Activated naive CD8-positive, alpha-beta T cell treated with anti-CD3 and anti-CD28 coated beads, Interleukin-2, amount 50 U/mL, for 24 hours (primary cell): ENCODE results near the gene TAB2.

Source experiments
- ATAC-seq: fragments of 150-1000 bp; cut with Tn5 transposase; one replicate; pipeline ENCODE4 v1.10.0; 2021
- DNase-seq: peaks from one replicate; pipeline ENCODE4 v3.0.0; 2021
- H3K27ac Mint-ChIP-seq: one replicate; pipeline ENCODE4 v1.8.0; 2021; ENCODE audit warnings: mild to moderate bottlenecking, mixed read lengths
- H3K27me3 Mint-ChIP-seq: one replicate; pipeline ENCODE4 v1.8.0; 2021; ENCODE audit warnings: mixed read lengths
- H3K36me3 Mint-ChIP-seq: one replicate; pipeline ENCODE4 v1.8.0; 2021; ENCODE audit warnings: low read depth, mixed read lengths
- H3K4me1 Mint-ChIP-seq: one replicate; pipeline ENCODE4 v1.8.0; 2021; ENCODE audit warnings: mixed read lengths
- H3K4me3 Mint-ChIP-seq: one replicate; pipeline ENCODE4 v1.8.0; 2021; ENCODE audit warnings: mild to moderate bottlenecking, moderate library complexity, mixed read lengths
- H3K9me3 Mint-ChIP-seq: one replicate; pipeline ENCODE4 v1.8.0; 2021; ENCODE audit warnings: mixed read lengths

TAB2 gene

DNA sequence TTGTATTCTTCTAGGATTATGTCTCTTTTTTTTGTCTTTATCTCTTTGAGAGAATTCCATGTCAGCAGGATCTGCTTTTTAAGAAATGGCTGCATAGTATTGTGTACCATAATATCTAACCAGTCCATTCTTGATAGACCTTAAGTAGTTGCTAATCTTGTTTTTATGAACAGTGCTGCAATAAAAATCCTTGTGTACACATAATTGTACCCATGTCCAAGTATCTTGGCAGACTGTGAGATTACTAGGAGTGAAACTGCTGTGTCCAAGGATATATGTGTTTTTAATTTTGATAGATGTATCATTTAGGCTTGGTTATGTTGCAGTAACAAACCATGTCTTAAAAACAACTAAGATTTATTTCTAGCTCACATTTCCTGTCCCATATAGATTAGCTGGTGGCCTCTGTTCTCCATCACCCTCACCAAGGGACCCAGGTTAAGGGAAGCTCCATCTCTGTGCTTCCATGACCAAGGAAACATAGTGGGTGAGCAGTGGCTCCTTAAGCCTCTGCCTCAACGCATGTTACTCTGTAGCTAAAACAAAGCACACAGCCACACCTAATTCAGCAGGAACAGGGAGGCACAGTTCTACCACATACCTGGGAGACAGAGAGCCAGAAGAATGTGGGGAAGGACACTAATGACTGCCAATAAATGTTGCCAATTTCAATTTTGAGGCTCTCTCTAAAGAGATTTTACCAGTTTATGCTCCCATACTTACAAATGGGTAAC lies 70.4 kb downstream of the TAB2 start:
- Mint-ChIP-seq H3K4me1 (peaks cover 64% of the 10 kb centered on the region), H3K27me3 (no peaks in the 10 kb centered on the region), H3K36me3 (peaks cover 88% of the 10 kb centered on the region)

DNA sequence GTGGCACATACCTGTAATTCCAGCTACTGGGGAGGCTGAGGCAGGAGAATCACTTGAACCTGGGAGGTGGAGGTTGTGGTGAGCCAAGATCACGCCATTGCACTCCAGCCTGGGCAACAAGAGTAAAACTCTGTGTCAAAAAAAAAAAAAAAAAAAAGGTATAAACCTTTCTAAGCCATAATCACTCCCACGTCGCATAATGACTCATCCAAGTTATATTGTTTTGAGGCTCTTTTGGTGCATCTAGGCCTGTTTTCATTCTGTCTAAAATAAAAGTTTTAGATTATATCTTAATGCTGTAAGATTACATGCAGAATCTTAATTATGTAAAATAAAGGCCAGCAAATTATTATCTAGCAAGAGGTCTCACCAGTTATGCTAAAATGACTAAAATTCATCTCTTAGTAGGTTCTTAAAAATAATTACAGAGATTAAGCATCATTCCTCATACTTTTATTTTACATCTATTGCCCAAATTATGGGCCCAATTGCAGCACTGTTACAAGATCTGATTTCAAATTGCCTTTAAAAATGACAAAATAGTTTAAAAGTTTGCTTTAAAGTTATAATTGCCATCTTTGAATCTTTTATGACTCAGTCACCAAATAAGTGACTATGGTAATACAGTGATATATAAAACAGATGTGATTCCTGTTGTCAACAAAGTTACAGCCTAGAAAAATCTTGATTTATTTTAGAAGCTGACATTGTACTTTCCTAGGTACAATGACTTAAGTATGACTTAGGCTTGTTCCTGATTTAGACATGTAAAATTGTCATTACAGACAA lies 72.2 kb downstream of the TAB2 start:
- Mint-ChIP-seq H3K27ac (no peak overlapping the region), H3K4me3 (no peak overlapping the region), H3K9me3 (peaks cover 21% of the 10 kb centered on the region), H3K27me3 (no peaks in the 10 kb centered on the region), H3K4me1 (peaks cover 67% of the 10 kb centered on the region), H3K36me3 (peaks cover 84% of the 10 kb centered on the region)
- DNase-seq (no peak), ATAC-seq (no peak)

More for the DNA sequence above, 70.4 kb downstream of the TAB2 start:
- no peak for DNase-seq
- Mint-ChIP-seq H3K27ac (no peak overlapping the region), H3K9me3 (peaks cover 21% of the 10 kb centered on the region), H3K4me3 (no peak overlapping the region)
- no peak for ATAC-seq

DNA sequence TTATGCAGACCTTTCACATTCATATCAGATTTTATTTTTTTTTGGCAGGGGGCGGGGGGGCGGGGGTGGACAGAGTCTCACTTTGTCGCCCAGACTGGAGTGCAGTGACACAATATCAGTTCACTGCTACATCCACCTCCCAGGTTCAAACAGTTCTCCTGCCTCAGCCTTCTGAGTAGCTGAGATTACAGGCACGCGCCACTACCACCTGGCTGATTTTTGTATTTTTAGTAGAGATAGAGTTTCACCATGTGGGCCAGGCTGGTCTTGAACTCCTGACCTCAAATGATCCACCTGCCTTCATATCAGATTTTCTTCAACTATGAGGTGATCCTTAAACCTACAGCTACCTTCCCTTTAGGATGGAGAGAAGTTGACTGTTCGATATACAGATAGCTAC lies 74.6 kb downstream of the TAB2 start:
- Mint-ChIP-seq H3K9me3 (peaks cover 6% of the 10 kb centered on the region), H3K36me3 (peaks cover 83% of the 10 kb centered on the region), H3K4me3 (no peak overlapping the region), H3K27ac (peak overlapping the region; percentile 20), H3K4me1 (peaks cover 67% of the 10 kb centered on the region), H3K27me3 (no peaks in the 10 kb centered on the region)
- no peak for DNase-seq
- ATAC-seq = no peak

DNA sequence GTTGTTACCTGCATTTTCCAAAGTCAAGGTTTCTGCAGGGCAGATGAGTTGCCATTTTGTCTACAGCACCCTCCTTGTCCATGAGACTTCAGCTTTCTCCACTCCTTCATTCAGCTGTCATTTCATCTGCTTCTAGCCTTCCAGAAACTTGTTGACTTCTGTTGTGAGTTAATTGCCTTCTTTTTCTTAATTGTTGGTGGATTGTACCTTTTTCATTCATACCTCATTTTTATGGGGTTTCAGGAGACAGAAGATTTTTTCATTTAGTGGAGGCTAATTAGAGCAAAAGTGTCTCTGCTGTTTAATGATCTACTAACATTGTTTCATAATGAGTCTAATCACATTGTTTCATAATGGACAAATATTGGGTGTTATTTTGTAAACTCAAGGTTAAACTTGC lies 75.0 kb downstream of the TAB2 start:
- DNase-seq = no peak
- Mint-ChIP-seq H3K4me3 (no peak overlapping the region), H3K9me3 (peaks cover 4% of the 10 kb centered on the region), H3K27me3 (no peaks in the 10 kb centered on the region), H3K4me1 (peaks cover 65% of the 10 kb centered on the region), H3K27ac (peak overlapping the region; percentile 13), H3K36me3 (peaks cover 83% of the 10 kb centered on the region)
- no peak for ATAC-seq

DNA sequence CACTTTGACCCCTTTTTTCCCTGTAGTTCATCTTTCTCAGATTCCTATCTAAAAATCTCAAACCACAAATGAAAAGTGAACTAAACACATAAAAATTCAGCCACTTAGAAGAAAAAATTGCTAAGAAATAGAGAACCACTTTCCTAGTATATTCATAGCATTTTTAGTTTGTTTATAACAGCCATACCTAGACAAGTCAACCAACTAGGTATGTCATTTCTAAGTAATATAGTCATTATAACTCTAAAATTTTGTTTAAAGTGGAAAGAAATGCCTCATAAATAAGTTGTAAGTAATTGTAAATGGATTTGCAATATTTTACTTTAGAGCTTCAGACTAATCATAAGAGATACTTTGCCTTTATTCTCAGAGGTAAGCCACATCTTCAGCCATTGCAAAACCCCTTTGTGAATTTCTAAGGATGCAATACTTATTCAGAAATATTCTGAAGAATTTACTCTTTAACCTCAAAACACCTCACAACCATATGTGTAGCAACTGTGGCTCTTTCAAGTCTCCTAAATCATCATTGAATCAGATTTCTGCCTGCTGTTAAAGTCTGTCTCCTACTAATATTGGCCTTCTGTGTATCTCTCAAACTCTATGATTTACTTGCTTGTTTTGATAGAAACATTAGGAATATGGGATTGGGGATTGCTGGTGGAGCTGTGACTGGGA lies 75.6 kb downstream of the TAB2 start:
- H3K27ac Mint-ChIP-seq = peak overlapping the region; percentile 29
- peaks cover 81% of the 10 kb centered on the region for H3K36me3 Mint-ChIP-seq
- H3K4me1 Mint-ChIP-seq = peaks cover 62% of the 10 kb centered on the region
- peak; percentile 40 for ATAC-seq
- H3K9me3 Mint-ChIP-seq = peaks cover 4% of the 10 kb centered on the region
- H3K27me3 Mint-ChIP-seq = no peaks in the 10 kb centered on the region
- H3K4me3 Mint-ChIP-seq = no peak overlapping the region
- DNase-seq = no peak

DNA sequence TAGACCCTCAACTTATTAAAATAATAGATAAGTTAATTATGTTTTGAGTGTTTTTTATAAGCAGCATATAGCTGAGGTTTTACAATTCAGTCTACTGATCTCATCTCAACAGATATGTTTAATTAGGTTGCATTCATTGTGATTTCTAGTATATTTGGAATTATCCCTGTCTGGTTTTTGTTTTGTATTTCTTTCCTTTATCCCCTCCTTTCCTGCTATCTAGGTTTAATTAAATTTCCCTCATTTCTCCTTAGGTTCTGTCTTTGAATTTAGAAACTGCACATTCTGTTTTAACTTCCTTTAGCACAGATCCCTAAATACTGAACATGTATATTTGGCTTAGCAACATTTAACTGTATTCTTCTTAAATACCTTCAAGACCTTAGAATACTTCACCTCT lies 77.7 kb downstream of the TAB2 start:
- no peak overlapping the region for H3K4me3 Mint-ChIP-seq
- no peaks in the 10 kb centered on the region for H3K27me3 Mint-ChIP-seq
- DNase-seq (no peak), ATAC-seq (no peak)
- peaks cover 4% of the 10 kb centered on the region for H3K9me3 Mint-ChIP-seq
- peaks cover 52% of the 10 kb centered on the region for H3K4me1 Mint-ChIP-seq
- no peak overlapping the region for H3K27ac Mint-ChIP-seq
- H3K36me3 Mint-ChIP-seq = peaks cover 75% of the 10 kb centered on the region

DNA sequence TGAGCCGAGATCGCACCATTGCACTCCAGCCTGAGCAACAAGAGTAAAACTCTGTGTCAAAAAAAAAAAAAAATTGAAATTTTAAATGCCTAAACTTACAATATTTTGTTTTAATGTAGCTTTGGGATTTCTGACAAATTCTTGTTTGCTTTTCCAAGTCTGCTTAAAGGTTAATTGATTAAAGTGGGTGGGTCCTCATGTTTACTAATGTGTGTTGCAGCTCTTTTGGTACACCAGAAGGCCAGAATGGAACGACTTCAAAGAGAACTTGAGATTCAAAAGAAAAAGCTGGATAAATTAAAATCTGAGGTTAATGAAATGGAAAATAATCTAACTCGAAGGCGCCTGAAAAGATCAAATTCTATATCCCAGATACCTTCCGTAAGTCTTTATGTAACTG lies 79.9 kb downstream of the TAB2 start:
- H3K27me3 Mint-ChIP-seq = no peaks in the 10 kb centered on the region
- H3K4me3 Mint-ChIP-seq = no peak overlapping the region

DNA sequence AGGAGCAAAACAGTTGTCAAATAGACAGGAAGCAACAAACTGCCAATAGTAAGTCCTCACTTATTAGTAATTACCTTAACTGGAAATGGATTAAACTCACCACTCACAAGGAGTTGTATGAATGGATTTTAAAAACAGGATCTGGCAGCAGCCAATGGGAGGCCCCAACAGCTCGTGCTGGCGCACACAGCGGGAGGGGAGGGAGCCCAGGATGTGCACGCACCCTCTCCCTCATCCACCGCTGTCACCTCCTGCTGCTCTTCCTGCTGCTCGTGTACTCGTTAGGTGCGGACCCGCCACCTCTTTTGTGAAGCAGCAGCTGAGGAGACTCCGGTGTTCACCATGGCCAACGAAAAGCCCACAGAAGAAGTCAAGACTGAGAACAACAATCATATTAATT lies 82.5 kb downstream of the TAB2 start, which contains the start of gene SUMO4:
SUMO4 (plus strand) TSS at position 213 of the 400 bp plus-strand sequence; CDS start at position 343, 130 bp downstream.
- Mint-ChIP-seq H3K27ac (peak within 1 kb of the TSS; percentile 19), H3K9me3 (no peaks in the 10 kb centered on the region), H3K36me3 (peaks cover 80% of the 10 kb centered on the region), H3K4me3 (no peak within 1 kb of the TSS), H3K27me3 (no peaks in the 10 kb centered on the region), H3K4me1 (peaks cover 21% of the 10 kb centered on the region)
- no peak for ATAC-seq
- no peak for DNase-seq

More for the DNA sequence above, 79.9 kb downstream of the TAB2 start:
- ATAC-seq = no peak
- H3K4me1 Mint-ChIP-seq = peaks cover 33% of the 10 kb centered on the region
- H3K9me3 Mint-ChIP-seq = no peaks in the 10 kb centered on the region
- no peak for DNase-seq
- H3K27ac Mint-ChIP-seq = no peak overlapping the region
- peaks cover 77% of the 10 kb centered on the region for H3K36me3 Mint-ChIP-seq

DNA sequence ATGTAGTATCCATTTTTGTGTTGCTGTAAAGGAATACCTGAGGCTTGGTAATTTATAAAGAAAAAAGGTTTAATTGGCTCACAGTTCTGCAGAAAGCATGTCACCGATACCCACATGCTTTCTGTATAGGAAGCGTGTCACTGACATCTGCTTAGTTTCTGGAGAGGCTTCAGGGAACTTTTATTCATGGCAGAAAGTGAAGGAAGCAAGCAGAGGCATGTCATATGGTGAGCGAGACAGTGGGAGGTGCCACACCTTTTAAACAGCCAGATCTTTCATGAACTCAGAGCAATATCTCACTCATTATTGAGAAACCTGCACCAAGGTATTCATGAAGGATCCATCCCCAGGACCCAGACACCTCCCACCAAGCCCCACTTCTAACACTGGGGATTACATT lies 86.0 kb downstream of the TAB2 start:
- Mint-ChIP-seq H3K36me3 (peaks cover 69% of the 10 kb centered on the region), H3K4me1 (peaks cover 26% of the 10 kb centered on the region), H3K9me3 (no peaks in the 10 kb centered on the region), H3K27me3 (no peaks in the 10 kb centered on the region), H3K27ac (peak overlapping the region; percentile 34), H3K4me3 (no peak overlapping the region)
- no peak for DNase-seq
- no peak for ATAC-seq

DNA sequence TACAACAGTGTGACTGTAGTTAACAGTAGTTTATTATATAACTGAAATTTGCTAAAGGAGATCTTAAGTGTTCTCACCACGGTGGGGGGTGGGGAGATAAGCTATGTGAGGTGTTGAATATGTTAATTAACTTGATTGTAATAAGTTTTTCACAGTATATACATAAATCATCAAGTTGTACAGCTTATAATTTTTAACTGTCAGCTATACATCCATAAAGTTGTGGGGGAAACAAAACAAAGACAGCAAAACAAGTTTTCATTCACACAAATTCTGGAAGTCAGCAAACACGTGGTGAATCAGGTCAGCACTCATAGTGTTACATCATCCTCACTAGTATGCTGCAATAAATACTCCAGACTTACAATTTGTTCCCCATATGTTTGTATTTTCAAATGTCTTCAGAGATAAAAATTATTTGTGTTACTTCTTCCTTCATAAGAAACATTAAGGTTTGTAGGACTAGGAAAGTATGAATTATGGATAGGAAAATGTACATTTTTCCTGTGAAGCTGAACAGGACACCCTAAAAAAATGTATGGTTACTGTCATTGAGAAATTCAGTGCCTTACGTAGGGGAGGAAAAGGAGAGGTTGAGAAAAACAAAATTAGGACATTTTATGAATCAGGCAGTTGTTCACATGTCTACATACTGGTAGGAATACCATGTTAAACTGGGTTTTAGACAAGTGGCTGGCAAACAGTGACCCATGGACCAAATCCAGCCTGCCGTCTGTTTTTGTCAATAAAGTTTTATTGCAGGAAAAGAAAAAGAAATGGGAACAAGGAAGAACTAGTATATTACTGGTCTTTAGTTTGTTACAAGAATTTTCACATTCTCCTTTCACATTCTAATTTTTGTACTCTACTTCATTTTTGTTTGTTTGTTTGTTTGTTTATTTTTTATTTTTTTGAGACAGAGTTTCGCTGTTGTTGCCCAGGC lies 88.6 kb downstream of the TAB2 start:
- no peak for DNase-seq
- Mint-ChIP-seq H3K27me3 (no peaks in the 10 kb centered on the region), H3K4me3 (no peak overlapping the region), H3K9me3 (no peaks in the 10 kb centered on the region), H3K36me3 (peaks cover 72% of the 10 kb centered on the region), H3K27ac (peak overlapping the region; percentile 55), H3K4me1 (peaks cover 41% of the 10 kb centered on the region)
- ATAC-seq = no peak

DNA sequence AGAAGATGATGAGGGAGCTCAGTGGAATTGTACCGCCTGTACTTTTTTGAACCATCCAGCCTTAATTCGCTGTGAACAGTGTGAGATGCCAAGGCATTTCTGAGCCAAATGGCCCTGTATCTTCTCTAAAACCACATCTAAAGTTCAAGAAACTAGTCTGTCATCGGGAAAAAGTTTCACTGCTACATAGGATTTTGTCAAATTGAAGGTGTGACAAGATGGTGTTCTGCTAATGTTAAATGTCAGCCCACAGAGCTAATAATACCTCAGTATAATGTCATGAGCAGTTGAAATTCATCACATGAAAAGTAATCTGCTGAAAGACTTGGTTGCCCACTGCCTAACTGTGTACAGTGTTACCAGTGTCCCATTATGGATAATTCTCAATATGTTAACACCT lies 92.1 kb downstream of the TAB2 start:
- Mint-ChIP-seq H3K4me1 (peaks cover 37% of the 10 kb centered on the region), H3K27me3 (no peaks in the 10 kb centered on the region), H3K36me3 (peaks cover 58% of the 10 kb centered on the region), H3K4me3 (no peak overlapping the region), H3K27ac (peak overlapping the region; percentile 63), H3K9me3 (no peaks in the 10 kb centered on the region)
- DNase-seq (no peak), ATAC-seq (peak; percentile 80)

DNA sequence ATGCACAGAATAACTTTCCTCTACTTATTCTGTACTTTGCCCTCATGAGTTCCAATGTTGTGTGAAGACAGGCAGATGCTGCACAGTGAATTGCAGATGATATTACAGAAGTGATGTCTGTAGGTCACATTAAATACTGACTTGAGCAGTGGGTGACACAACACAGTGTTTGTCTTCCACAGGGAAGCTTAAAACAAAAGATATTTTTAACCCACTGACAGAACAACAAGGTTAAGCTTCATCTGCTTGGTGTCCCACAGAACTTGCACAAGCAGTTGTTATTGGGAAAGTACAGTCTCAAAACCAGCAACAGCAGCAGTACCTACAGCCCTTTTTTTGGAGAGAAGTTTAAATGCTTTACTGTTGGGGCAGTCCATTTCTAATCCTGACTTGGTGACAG lies 93.0 kb downstream of the TAB2 start:
- Mint-ChIP-seq H3K9me3 (peaks cover 6% of the 10 kb centered on the region), H3K4me3 (no peak overlapping the region), H3K4me1 (peaks cover 28% of the 10 kb centered on the region), H3K36me3 (peaks cover 55% of the 10 kb centered on the region), H3K27ac (no peak overlapping the region), H3K27me3 (no peaks in the 10 kb centered on the region)
- ATAC-seq (no peak), DNase-seq (no peak)

DNA sequence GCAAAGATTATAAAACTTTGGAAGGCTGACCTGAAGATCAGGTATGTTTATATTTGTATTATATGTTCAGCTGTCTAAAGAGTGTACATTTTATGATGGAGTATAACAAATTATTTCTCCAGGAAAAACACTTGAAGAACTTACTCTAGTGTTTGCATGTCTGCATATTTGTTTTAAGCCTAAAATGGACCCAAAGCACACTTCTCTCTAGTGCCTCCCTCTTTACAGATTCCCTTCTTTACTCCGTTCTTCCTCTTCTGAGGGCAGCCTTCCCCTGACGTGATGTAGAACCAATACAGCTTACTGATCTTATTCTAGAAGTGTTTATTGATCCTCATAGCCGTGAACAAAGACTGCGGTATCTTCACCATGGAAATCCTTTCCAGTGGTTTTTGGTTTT lies 96.5 kb downstream of the TAB2 start:
- peaks cover 16% of the 10 kb centered on the region for H3K9me3 Mint-ChIP-seq
- no peak overlapping the region for H3K4me3 Mint-ChIP-seq
- H3K4me1 Mint-ChIP-seq = peaks cover 21% of the 10 kb centered on the region
- ATAC-seq (no peak), DNase-seq (no peak)
- no peak overlapping the region for H3K27ac Mint-ChIP-seq
- H3K36me3 Mint-ChIP-seq = peaks cover 44% of the 10 kb centered on the region
- no peaks in the 10 kb centered on the region for H3K27me3 Mint-ChIP-seq

DNA sequence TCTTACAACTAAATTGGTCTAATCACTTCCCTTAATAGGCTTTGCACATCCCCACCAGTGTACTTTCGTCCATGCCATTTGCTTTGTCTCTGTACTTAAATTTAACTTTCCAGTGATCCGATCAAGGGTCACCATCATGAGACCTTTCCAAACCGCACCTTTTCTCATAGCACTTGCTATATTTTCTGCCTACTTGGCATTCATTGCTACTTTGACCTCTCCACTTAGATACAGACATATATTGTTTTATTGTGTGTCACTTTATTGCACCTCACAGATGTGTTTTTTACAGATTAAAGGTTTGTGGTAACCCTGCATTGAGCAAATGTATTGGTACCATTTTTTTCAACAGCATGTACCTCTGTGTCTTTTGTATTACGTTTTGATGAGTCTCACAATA lies 97.3 kb downstream of the TAB2 start:
- peaks cover 16% of the 10 kb centered on the region for H3K9me3 Mint-ChIP-seq
- no peak overlapping the region for H3K27ac Mint-ChIP-seq
- no peaks in the 10 kb centered on the region for H3K27me3 Mint-ChIP-seq
- H3K36me3 Mint-ChIP-seq = peaks cover 38% of the 10 kb centered on the region
- H3K4me3 Mint-ChIP-seq = no peak overlapping the region
- H3K4me1 Mint-ChIP-seq = peaks cover 19% of the 10 kb centered on the region
- DNase-seq (no peak), ATAC-seq (no peak)
